IPS-18a (cell line): ENCODE results near the gene PRUNE2.

Source experiments
- H3K27ac ChIP-seq: one replicate; pipeline ENCODE4 v1.5.1; 2013; ENCODE audit warnings: low read length
- H3K27me3 ChIP-seq: one replicate; pipeline ENCODE4 v1.6.1; 2013; ENCODE audit warnings: mild to moderate bottlenecking, low read length; ENCODE audit not compliant: control insufficient read depth, insufficient read depth
- H3K36me3 ChIP-seq: one replicate; pipeline ENCODE4 v1.6.1; 2013; ENCODE audit warnings: low read depth, low read length; ENCODE audit not compliant: control insufficient read depth
- H3K4me1 ChIP-seq: one replicate; pipeline ENCODE4 v1.6.1; 2013; ENCODE audit warnings: low read depth, low read length; ENCODE audit not compliant: control insufficient read depth
- H3K4me3 ChIP-seq: one replicate; pipeline ENCODE4 v1.5.1; 2013; ENCODE audit warnings: low read length
- H3K9ac ChIP-seq: one replicate; pipeline ENCODE4 v1.6.1; 2013; ENCODE audit warnings: mild to moderate bottlenecking, low read length, moderate library complexity
- H3K9me3 ChIP-seq: one replicate; pipeline ENCODE4 v1.6.1; 2013; ENCODE audit warnings: low read depth, low read length; ENCODE audit not compliant: control insufficient read depth

The PRUNE2 gene

GRCh38 chr9:76897804-76898525, 7.9 kb downstream of the PRUNE2 start:
- Histone ChIP-seq H3K36me3 (no peaks in the 10 kb centered on the region), H3K9ac (no peak overlapping the region), H3K4me1 (no peaks in the 10 kb centered on the region), H3K27me3 (no peaks in the 10 kb centered on the region), H3K4me3 (no peak overlapping the region), H3K27ac (no peak overlapping the region), H3K9me3 (no peaks in the 10 kb centered on the region)

GRCh38 chr9:76896035-76896434, 9.9 kb downstream of the PRUNE2 start:
- no peaks in the 10 kb centered on the region for H3K27me3 ChIP-seq
- no peaks in the 10 kb centered on the region for H3K9me3 ChIP-seq
- no peak overlapping the region for H3K27ac ChIP-seq
- no peak overlapping the region for H3K9ac ChIP-seq
- no peak overlapping the region for H3K4me3 ChIP-seq
- no peaks in the 10 kb centered on the region for H3K4me1 ChIP-seq
- no peaks in the 10 kb centered on the region for H3K36me3 ChIP-seq

- Histone ChIP-seq H3K9me3 (no peaks in the 10 kb centered on the region), H3K36me3 (no peaks in the 10 kb centered on the region), H3K9ac (no peak overlapping the region), H3K4me1 (no peaks in the 10 kb centered on the region), H3K27me3 (no peaks in the 10 kb centered on the region), H3K4me3 (no peak overlapping the region), H3K27ac (no peak overlapping the region)
Observed at GRCh38 chr9:76895186-76895585, 10.7 kb downstream of the PRUNE2 start.

- H3K9ac ChIP-seq, result no peak overlapping the region
- no peaks in the 10 kb centered on the region for H3K4me1 ChIP-seq
- H3K27me3 ChIP-seq, result no peaks in the 10 kb centered on the region
- H3K4me3 ChIP-seq, result no peak overlapping the region
- no peak overlapping the region for H3K27ac ChIP-seq
- no peaks in the 10 kb centered on the region for H3K36me3 ChIP-seq
- H3K9me3 ChIP-seq, result no peaks in the 10 kb centered on the region
Observed at GRCh38 chr9:76894198-76894597, 11.7 kb downstream of the PRUNE2 start.

- Histone ChIP-seq H3K36me3 (no peaks in the 10 kb centered on the region), H3K4me3 (no peak overlapping the region), H3K27me3 (no peaks in the 10 kb centered on the region), H3K9ac (no peak overlapping the region), H3K9me3 (no peaks in the 10 kb centered on the region), H3K4me1 (no peaks in the 10 kb centered on the region), H3K27ac (no peak overlapping the region)
Observed at GRCh38 chr9:76893395-76893932, 12.4 kb downstream of the PRUNE2 start.

GRCh38 chr9:76891874-76892273, 14.0 kb downstream of the PRUNE2 start:
- Histone ChIP-seq H3K4me3 (no peak overlapping the region), H3K36me3 (no peaks in the 10 kb centered on the region), H3K27me3 (no peaks in the 10 kb centered on the region), H3K9ac (no peak overlapping the region), H3K27ac (no peak overlapping the region), H3K4me1 (peaks cover 13% of the 10 kb centered on the region), H3K9me3 (no peaks in the 10 kb centered on the region)

GRCh38 chr9:76891279-76891678, 14.6 kb downstream of the PRUNE2 start:
- Histone ChIP-seq H3K4me3 (no peak overlapping the region), H3K27me3 (no peaks in the 10 kb centered on the region)

GRCh38 chr9:76887951-76888350, 18.0 kb downstream of the PRUNE2 start:
- peak overlapping the region; percentile 37 for H3K4me3 ChIP-seq
- H3K9me3 ChIP-seq, result no peaks in the 10 kb centered on the region
- peaks cover 23% of the 10 kb centered on the region for H3K4me1 ChIP-seq
- H3K36me3 ChIP-seq, result no peaks in the 10 kb centered on the region
- peak overlapping the region; percentile 52 for H3K9ac ChIP-seq
- peak overlapping the region; percentile 90 for H3K27ac ChIP-seq
- H3K27me3 ChIP-seq, result no peaks in the 10 kb centered on the region

More at GRCh38 chr9:76891279-76891678, 14.6 kb downstream of the PRUNE2 start:
- Histone ChIP-seq H3K36me3 (no peaks in the 10 kb centered on the region), H3K9me3 (no peaks in the 10 kb centered on the region), H3K27ac (no peak overlapping the region), H3K4me1 (peaks cover 15% of the 10 kb centered on the region), H3K9ac (no peak overlapping the region)

- Histone ChIP-seq H3K27me3 (no peaks in the 10 kb centered on the region), H3K27ac (peak overlapping the region; percentile 90), H3K4me3 (peak overlapping the region; percentile 37), H3K9ac (peak overlapping the region; percentile 52), H3K9me3 (no peaks in the 10 kb centered on the region), H3K4me1 (peaks cover 23% of the 10 kb centered on the region), H3K36me3 (no peaks in the 10 kb centered on the region)
Observed at GRCh38 chr9:76887003-76887821, 18.7 kb downstream of the PRUNE2 start.

GRCh38 chr9:76886318-76886717, 19.6 kb downstream of the PRUNE2 start:
- Histone ChIP-seq H3K9me3 (no peaks in the 10 kb centered on the region), H3K27me3 (no peaks in the 10 kb centered on the region), H3K9ac (no peak overlapping the region), H3K4me1 (peaks cover 23% of the 10 kb centered on the region), H3K27ac (no peak overlapping the region), H3K4me3 (no peak overlapping the region), H3K36me3 (no peaks in the 10 kb centered on the region)

GRCh38 chr9:76884823-76885222, 21.1 kb downstream of the PRUNE2 start:
- Histone ChIP-seq H3K4me3 (no peak overlapping the region), H3K36me3 (no peaks in the 10 kb centered on the region), H3K4me1 (peaks cover 23% of the 10 kb centered on the region), H3K9me3 (no peaks in the 10 kb centered on the region), H3K9ac (no peak overlapping the region), H3K27me3 (no peaks in the 10 kb centered on the region), H3K27ac (no peak overlapping the region)
